GM23338 (cell line): ENCODE results near the gene ZBTB48. TPM values are rescaled to one million over a fixed set of nuclear protein-coding genes. Genes with fewer than 3 reads are reported as not detected.

Experiments
- ATAC-seq: fragments of 200-7000 bp; cut with Tn5 transposase; 3 replicates; pipeline ENCODE4 v1.9.1; 2020
- DNase-seq: peaks from one replicate; pipeline ENCODE4 v3.0.0-alpha.2; 2015; ENCODE audit warnings: low spot score
- H2AFZ ChIP-seq: fragments of 200-600 bp; sonication (generic); 2 replicates; pipeline ENCODE4 v1.8.0; 2016; ENCODE audit warnings: antibody characterized with exemption, mild to moderate bottlenecking, moderate library complexity
- H3F3A ChIP-seq: fragments of 200-600 bp; sonication (generic); replicated peaks from 2 replicates; pipeline ENCODE4 v1.8.0; 2017; ENCODE audit warnings: antibody characterized with exemption, mixed run types, low read depth
- H3K27ac ChIP-seq: fragments of 200-600 bp; sonication (generic); 2 replicates; pipeline ENCODE4 v1.6.1; 2016; ENCODE audit warnings: low read depth
- H3K27me3 ChIP-seq: fragments of 200-600 bp; sonication (generic); 2 replicates; pipeline ENCODE4 v1.8.0; 2016; ENCODE audit warnings: mild to moderate bottlenecking, mixed run types, moderate library complexity; ENCODE audit not compliant: insufficient read depth
- H3K36me3 ChIP-seq: fragments of 200-600 bp; sonication (generic); 2 replicates; pipeline ENCODE4 v1.8.0; 2016; ENCODE audit warnings: mild to moderate bottlenecking; ENCODE audit not compliant: insufficient read depth
- H3K4me1 ChIP-seq: fragments of 200-600 bp; sonication (generic); 2 replicates; pipeline ENCODE4 v1.8.0; 2016; ENCODE audit warnings: mild to moderate bottlenecking, moderate library complexity; ENCODE audit not compliant: insufficient read depth
- H3K4me2 ChIP-seq: fragments of 200-600 bp; sonication (generic); 2 replicates; pipeline ENCODE4 v1.7.1; 2017; ENCODE audit warnings: mixed run types
- H3K4me3 ChIP-seq: fragments of 200-600 bp; sonication (generic); 2 replicates; pipeline ENCODE4 v1.6.1; 2016; ENCODE audit warnings: mixed run types
- H3K79me2 ChIP-seq: fragments of 200-600 bp; sonication (generic); replicated peaks from 2 replicates; pipeline ENCODE4 v1.8.0; 2017; ENCODE audit warnings: mild to moderate bottlenecking; ENCODE audit not compliant: insufficient read depth
- H3K9me2 ChIP-seq: fragments of 200-600 bp; sonication (generic); 2 replicates; pipeline ENCODE4 v1.8.0; 2017; ENCODE audit not compliant: insufficient read depth
- H4K20me1 ChIP-seq: fragments of 200-600 bp; sonication (generic); replicated peaks from 2 replicates; pipeline ENCODE4 v1.8.0; 2017; ENCODE audit warnings: mild to moderate bottlenecking; ENCODE audit not compliant: insufficient read depth
- H3K27ac Mint-ChIP-seq: 2 replicates; pipeline ENCODE4 v1.8.0; 2020; ENCODE audit warnings: inconsistent platforms, mild to moderate bottlenecking, moderate library complexity, mixed read lengths
- H3K27me3 Mint-ChIP-seq: 3 replicates; pipeline ENCODE4 v1.8.0; 2022; ENCODE audit warnings: low read depth, mild to moderate bottlenecking, moderate library complexity, mixed read lengths, inconsistent platforms; ENCODE audit not compliant: insufficient read depth, poor library complexity
- H3K36me3 Mint-ChIP-seq: 3 replicates; pipeline ENCODE4 v1.8.0; 2021; ENCODE audit warnings: low read depth, mild to moderate bottlenecking, inconsistent platforms, moderate library complexity, mixed read lengths
- H3K4me1 Mint-ChIP-seq: 3 replicates; pipeline ENCODE4 v1.8.0; 2020; ENCODE audit warnings: mild to moderate bottlenecking, inconsistent platforms, mixed read lengths
- H3K4me3 Mint-ChIP-seq: 3 replicates; pipeline ENCODE4 v1.8.0; 2021; ENCODE audit warnings: moderate library complexity, mild to moderate bottlenecking, inconsistent platforms, mixed read lengths
- H3K9me3 Mint-ChIP-seq: 3 replicates; pipeline ENCODE4 v1.8.0; 2020; ENCODE audit warnings: moderate library complexity, mild to moderate bottlenecking, inconsistent platforms, mixed read lengths
- CREB1 ChIP-seq: fragments of 250-450 bp; sonication (Bioruptor Pico); IDR thresholded peaks from 2 replicates; pipeline ENCODE4 v1.5.0; 2020; ENCODE audit warnings: low read depth, mild to moderate bottlenecking, moderate library complexity
- CTCF ChIP-seq, 2 experiments: fragments of 200-600 bp in 1 of 2; sonication (generic) in 1 of 2; conservative IDR thresholded peaks; 2 replicates each; pipeline versions ENCODE4 v1.5.1 to v1.6.1; 2016 to 2017; ENCODE audit warnings: antibody characterized with exemption in 2 of 2, low read depth in 2 of 2, mild to moderate bottlenecking in 2 of 2, moderate library complexity in 1 of 2
- EZH2 ChIP-seq: fragments of 200-600 bp; sonication (generic); IDR thresholded peaks from one replicate; pipeline ENCODE4 v1.8.0; 2017; ENCODE audit warnings: antibody characterized with exemption, mild to moderate bottlenecking, low read depth; ENCODE audit not compliant: unreplicated experiment
- EZH2phosphoT487 ChIP-seq: fragments of 200-600 bp; sonication (generic); IDR thresholded peaks from one replicate; pipeline ENCODE4 v1.8.1; 2018; ENCODE audit warnings: antibody characterized with exemption; ENCODE audit not compliant: unreplicated experiment
- JUNB ChIP-seq: IDR thresholded peaks from one replicate; pipeline ENCODE4 v1.6.1; 2016; ENCODE audit warnings: antibody characterized with exemption; ENCODE audit not compliant: unreplicated experiment
- NANOG ChIP-seq: IDR thresholded peaks from 2 replicates; pipeline ENCODE4 v1.6.1; 2016; ENCODE audit warnings: antibody characterized with exemption, borderline replicate concordance
- POLR2AphosphoS5 ChIP-seq: IDR thresholded peaks from 2 replicates; pipeline ENCODE4 v1.6.1; 2016; ENCODE audit warnings: antibody characterized with exemption, low read depth
- STAT1 ChIP-seq: IDR thresholded peaks from one replicate; pipeline ENCODE4 v1.6.1; 2016; ENCODE audit warnings: antibody characterized with exemption; ENCODE audit not compliant: unreplicated experiment
- ZNF114 ChIP-seq: fragments of 250-450 bp; sonication (Bioruptor Pico); IDR thresholded peaks from 2 replicates; pipeline ENCODE4 v1.5.0; 2020; ENCODE audit warnings: mild to moderate bottlenecking, moderate library complexity
- ZNF331 ChIP-seq: fragments of 250-450 bp; sonication (Bioruptor Pico); IDR thresholded peaks from 2 replicates; pipeline ENCODE4 v1.5.0; 2020; ENCODE audit warnings: low read depth, mild to moderate bottlenecking, moderate library complexity
- polyA plus RNA-seq: library from polyadenylated mRNA; unstranded; fragments of >200 nt; fragmentation: Nextera tagmentation; extraction: Ambion mirVana; gene quantifications from 2 replicates; pipeline ENCODE4 v1.2.1, GENCODE V29; 2016
- total RNA-seq: library from RNA; depleted of rRNA; stranded (reverse); fragments of >200 nt; shearing (Covaris generic); gene quantifications from 2 replicates; pipeline ENCODE4 v1.2.3, GENCODE V29; 2014
- TF ChIP-seq, protein P1 (sequence below): fragments of 250-450 bp; sonication (Bioruptor Pico); IDR thresholded peaks from 2 replicates; pipeline ENCODE4 v1.5.0; 2020; ENCODE audit warnings: mild to moderate bottlenecking, moderate library complexity
- TF ChIP-seq, protein P2 (sequence below): IDR thresholded peaks from one replicate; pipeline ENCODE4 v1.6.1; 2018; ENCODE audit warnings: antibody characterized with exemption; ENCODE audit not compliant: unreplicated experiment
- TF ChIP-seq, protein P3 (sequence below): IDR thresholded peaks from 2 replicates; pipeline ENCODE4 v1.6.1; 2016; ENCODE audit warnings: antibody characterized with exemption

Gene ZBTB48
- total and polyA plus RNA-seq, 2 experiments from 2014 or later: 17.3 to 25.5 TPM

- TF ChIP-seq JUNB (no peak), ZNF331 (CRISPR knock-in tag) (no peak), STAT1 (no peak), POLR2AphosphoS5 (no peak), ZNF114 (CRISPR knock-in tag) (no peak), NANOG (no peak), EZH2phosphoT487 (no peak), EZH2 (no peak), CREB1 (CRISPR knock-in tag) (no peak), CTCF (conservative IDR thresholded peaks at IDR 0.05; ENCODE audit: low read depth in 2 of 2) (no peak)
- TF ChIP-seq, protein P1, sequence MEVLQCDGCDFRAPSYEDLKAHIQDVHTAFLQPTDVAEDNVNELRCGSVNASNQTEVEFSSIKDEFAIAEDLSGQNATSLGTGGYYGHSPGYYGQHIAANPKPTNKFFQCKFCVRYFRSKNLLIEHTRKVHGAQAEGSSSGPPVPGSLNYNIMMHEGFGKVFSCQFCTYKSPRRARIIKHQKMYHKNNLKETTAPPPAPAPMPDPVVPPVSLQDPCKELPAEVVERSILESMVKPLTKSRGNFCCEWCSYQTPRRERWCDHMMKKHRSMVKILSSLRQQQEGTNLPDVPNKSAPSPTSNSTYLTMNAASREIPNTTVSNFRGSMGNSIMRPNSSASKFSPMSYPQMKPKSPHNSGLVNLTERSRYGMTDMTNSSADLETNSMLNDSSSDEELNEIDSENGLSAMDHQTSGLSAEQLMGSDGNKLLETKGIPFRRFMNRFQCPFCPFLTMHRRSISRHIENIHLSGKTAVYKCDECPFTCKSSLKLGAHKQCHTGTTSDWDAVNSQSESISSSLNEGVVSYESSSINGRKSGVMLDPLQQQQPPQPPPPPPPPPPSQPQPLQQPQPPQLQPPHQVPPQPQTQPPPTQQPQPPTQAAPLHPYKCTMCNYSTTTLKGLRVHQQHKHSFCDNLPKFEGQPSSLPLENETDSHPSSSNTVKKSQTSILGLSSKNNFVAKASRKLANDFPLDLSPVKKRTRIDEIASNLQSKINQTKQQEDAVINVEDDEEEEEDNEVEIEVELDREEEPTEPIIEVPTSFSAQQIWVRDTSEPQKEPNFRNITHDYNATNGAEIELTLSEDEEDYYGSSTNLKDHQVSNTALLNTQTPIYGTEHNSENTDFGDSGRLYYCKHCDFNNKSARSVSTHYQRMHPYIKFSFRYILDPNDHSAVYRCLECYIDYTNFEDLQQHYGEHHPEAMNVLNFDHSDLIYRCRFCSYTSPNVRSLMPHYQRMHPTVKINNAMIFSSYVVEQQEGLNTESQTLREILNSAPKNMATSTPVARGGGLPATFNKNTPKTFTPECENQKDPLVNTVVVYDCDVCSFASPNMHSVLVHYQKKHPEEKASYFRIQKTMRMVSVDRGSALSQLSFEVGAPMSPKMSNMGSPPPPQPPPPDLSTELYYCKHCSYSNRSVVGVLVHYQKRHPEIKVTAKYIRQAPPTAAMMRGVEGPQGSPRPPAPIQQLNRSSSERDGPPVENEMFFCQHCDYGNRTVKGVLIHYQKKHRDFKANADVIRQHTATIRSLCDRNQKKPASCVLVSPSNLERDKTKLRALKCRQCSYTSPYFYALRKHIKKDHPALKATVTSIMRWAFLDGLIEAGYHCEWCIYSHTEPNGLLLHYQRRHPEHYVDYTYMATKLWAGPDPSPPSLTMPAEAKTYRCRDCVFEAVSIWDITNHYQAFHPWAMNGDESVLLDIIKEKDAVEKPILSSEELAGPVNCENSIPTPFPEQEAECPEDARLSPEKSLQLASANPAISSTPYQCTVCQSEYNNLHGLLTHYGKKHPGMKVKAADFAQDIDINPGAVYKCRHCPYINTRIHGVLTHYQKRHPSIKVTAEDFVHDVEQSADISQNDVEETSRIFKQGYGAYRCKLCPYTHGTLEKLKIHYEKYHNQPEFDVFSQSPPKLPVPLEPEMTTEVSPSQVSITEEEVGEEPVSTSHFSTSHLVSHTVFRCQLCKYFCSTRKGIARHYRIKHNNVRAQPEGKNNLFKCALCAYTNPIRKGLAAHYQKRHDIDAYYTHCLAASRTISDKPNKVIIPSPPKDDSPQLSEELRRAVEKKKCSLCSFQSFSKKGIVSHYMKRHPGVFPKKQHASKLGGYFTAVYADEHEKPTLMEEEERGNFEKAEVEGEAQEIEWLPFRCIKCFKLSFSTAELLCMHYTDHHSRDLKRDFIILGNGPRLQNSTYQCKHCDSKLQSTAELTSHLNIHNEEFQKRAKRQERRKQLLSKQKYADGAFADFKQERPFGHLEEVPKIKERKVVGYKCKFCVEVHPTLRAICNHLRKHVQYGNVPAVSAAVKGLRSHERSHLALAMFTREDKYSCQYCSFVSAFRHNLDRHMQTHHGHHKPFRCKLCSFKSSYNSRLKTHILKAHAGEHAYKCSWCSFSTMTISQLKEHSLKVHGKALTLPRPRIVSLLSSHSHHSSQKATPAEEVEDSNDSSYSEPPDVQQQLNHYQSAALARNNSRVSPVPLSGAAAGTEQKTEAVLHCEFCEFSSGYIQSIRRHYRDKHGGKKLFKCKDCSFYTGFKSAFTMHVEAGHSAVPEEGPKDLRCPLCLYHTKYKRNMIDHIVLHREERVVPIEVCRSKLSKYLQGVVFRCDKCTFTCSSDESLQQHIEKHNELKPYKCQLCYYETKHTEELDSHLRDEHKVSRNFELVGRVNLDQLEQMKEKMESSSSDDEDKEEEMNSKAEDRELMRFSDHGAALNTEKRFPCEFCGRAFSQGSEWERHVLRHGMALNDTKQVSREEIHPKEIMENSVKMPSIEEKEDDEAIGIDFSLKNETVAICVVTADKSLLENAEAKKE (CRISPR knock-in tag): no peak
- TF ChIP-seq, protein P2, sequence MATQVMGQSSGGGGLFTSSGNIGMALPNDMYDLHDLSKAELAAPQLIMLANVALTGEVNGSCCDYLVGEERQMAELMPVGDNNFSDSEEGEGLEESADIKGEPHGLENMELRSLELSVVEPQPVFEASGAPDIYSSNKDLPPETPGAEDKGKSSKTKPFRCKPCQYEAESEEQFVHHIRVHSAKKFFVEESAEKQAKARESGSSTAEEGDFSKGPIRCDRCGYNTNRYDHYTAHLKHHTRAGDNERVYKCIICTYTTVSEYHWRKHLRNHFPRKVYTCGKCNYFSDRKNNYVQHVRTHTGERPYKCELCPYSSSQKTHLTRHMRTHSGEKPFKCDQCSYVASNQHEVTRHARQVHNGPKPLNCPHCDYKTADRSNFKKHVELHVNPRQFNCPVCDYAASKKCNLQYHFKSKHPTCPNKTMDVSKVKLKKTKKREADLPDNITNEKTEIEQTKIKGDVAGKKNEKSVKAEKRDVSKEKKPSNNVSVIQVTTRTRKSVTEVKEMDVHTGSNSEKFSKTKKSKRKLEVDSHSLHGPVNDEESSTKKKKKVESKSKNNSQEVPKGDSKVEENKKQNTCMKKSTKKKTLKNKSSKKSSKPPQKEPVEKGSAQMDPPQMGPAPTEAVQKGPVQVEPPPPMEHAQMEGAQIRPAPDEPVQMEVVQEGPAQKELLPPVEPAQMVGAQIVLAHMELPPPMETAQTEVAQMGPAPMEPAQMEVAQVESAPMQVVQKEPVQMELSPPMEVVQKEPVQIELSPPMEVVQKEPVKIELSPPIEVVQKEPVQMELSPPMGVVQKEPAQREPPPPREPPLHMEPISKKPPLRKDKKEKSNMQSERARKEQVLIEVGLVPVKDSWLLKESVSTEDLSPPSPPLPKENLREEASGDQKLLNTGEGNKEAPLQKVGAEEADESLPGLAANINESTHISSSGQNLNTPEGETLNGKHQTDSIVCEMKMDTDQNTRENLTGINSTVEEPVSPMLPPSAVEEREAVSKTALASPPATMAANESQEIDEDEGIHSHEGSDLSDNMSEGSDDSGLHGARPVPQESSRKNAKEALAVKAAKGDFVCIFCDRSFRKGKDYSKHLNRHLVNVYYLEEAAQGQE: no peak
- TF ChIP-seq, protein P3, sequence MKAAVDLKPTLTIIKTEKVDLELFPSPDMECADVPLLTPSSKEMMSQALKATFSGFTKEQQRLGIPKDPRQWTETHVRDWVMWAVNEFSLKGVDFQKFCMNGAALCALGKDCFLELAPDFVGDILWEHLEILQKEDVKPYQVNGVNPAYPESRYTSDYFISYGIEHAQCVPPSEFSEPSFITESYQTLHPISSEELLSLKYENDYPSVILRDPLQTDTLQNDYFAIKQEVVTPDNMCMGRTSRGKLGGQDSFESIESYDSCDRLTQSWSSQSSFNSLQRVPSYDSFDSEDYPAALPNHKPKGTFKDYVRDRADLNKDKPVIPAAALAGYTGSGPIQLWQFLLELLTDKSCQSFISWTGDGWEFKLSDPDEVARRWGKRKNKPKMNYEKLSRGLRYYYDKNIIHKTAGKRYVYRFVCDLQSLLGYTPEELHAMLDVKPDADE: no peak
- no peak overlapping the region for H3K27ac ChIP-seq
- DNase-seq (no peak), ATAC-seq (no peak)
- no peaks in the 10 kb centered on the region for H3K9me3 Mint-ChIP-seq
- H3K79me2 ChIP-seq: 0 out of 2 replicates have a peak, but pooled peaks cover 9% of the 10 kb centered on the region
- peaks cover 15% of the 10 kb centered on the region for H4K20me1 ChIP-seq
- no peaks in the 10 kb centered on the region for H3K27me3 ChIP-seq
- no peak overlapping the region for H3K4me3 ChIP-seq
- H3K36me3 Mint-ChIP-seq: peaks cover 81% of the 10 kb centered on the region
- H3K4me2 ChIP-seq: no peak overlapping the region
- no peak overlapping the region for H3K27ac Mint-ChIP-seq
- no peak overlapping the region for H3K4me3 Mint-ChIP-seq
- peaks cover 13% of the 10 kb centered on the region; the same call in 1 of the 2 replicates for H3F3A ChIP-seq
- H3K27me3 Mint-ChIP-seq: peaks cover 7% of the 10 kb centered on the region
- peaks cover 33% of the 10 kb centered on the region for H3K36me3 ChIP-seq
- H2AFZ ChIP-seq: no peak overlapping the region
- no peaks in the 10 kb centered on the region for H3K4me1 ChIP-seq
- H3K9me2 ChIP-seq: no peaks in the 10 kb centered on the region
- no peaks in the 10 kb centered on the region for H3K4me1 Mint-ChIP-seq
These were observed 49.2 kb upstream of the ZBTB48 start for GRCh38 chr1:6530504-6531160.
